22Rv1 (cell line): ENCODE data around the gene LRP8.

Experiments
- H3K27ac ChIP-seq: fragments of 450-650 bp; 2 replicates; pipeline ENCODE4 v1.5.1; 2017
- CTCF ChIP-seq: fragments of 450-650 bp; IDR thresholded peaks from 2 replicates; pipeline ENCODE4 v1.5.1; 2017; ENCODE audit warnings: mild to moderate bottlenecking
- ZFX ChIP-seq: fragments of 450-650 bp; IDR thresholded peaks from 2 replicates; pipeline ENCODE4 v1.6.1; 2017; ENCODE audit warnings: antibody characterized with exemption, borderline replicate concordance

Gene LRP8

GRCh38 chr1:53325326-53326087 is 2.4 kb downstream of the LRP8 start:
- H3K27ac ChIP-seq: no peak overlapping the region
- TF ChIP-seq CTCF: no peak
- no peak for TF ChIP-seq ZFX

- TF ChIP-seq ZFX (no peak), CTCF (no peak)
- H3K27ac ChIP-seq: no peak overlapping the region
Observed at GRCh38 chr1:53324728-53325297, 3.1 kb downstream of the LRP8 start.

GRCh38 chr1:53324321-53324720 is 3.5 kb downstream of the LRP8 start:
- TF ChIP-seq ZFX (no peak), CTCF (no peak)

GRCh38 chr1:53323316-53323715 is 4.6 kb downstream of the LRP8 start:
- H3K27ac ChIP-seq: no peak overlapping the region
- no peak for TF ChIP-seq ZFX

More at GRCh38 chr1:53324321-53324720, 3.5 kb downstream of the LRP8 start:
- H3K27ac ChIP-seq: no peak overlapping the region

GRCh38 chr1:53321776-53322602 is 5.9 kb downstream of the LRP8 start:
- H3K27ac ChIP-seq: no peak overlapping the region
- TF ChIP-seq ZFX (no peak), CTCF (no peak)

- TF ChIP-seq ZFX (no peak), CTCF (peak; percentile 30)
- no peak overlapping the region for H3K27ac ChIP-seq
Observed at GRCh38 chr1:53321366-53321765, 6.5 kb downstream of the LRP8 start.

GRCh38 chr1:53320646-53321045 is 7.2 kb downstream of the LRP8 start:
- H3K27ac ChIP-seq: no peak overlapping the region
- TF ChIP-seq CTCF (no peak), ZFX (no peak)
